ENCODE results near the gene ADAMTSL4.
"Not testable (repeated sequence)": the region's sequence is repeated elsewhere in the genome, so short reads cannot be mapped to it uniquely, and the experiment has no call there.

DNA sequence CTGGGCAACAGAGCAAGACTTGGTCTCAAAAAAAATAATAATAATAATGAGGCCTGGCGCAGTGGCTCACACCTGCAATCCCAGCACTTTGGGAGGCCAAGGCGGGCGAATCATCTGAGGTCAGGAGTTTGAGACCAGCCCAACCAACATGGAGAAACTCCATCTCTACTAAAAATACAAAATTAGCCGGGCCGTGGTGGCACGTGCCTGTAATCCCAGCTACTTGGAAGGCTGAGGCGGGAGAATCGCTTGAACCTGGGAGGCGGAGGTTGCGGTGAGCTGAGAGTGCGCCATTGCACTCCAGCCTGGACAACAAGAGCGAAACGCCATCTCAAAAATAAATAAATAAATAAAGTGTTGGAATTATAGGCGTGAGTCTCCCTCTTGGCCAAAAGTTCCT is 32.8 kb downstream of the ADAMTSL4 start:
- TF ChIP-seq CTCF (IDR thresholded peaks at IDR 0.05); ZFX (IDR thresholded peaks at IDR 0.05; ENCODE audit: borderline replicate concordance): not testable (repeated sequence)

Data from 22Rv1 (cell line).